Activated CD4-positive, alpha-beta T cell treated with anti-CD3 and anti-CD28 coated beads for 36 hours (primary cell): ENCODE results near the gene TYW5. TPM values are rescaled to one million over a fixed set of nuclear protein-coding genes. Genes with fewer than 3 reads are reported as not detected.

ENCODE experiments used
- ATAC-seq: fragments of 200-7000 bp; cut with Tn5 transposase; one replicate; pipeline ENCODE4 v1.10.0; 2021; ENCODE audit warnings: mild to moderate bottlenecking, moderate library complexity
- CTCF ChIA-PET: fragments of 350-600 bp; sonication (Branson Sonifier 250); formaldehyde crosslinking; loops from one replicate; lab custom pipeline; 2021; ENCODE audit warnings: antibody characterized with exemption; lab: Charles Lee
- POLR2A ChIA-PET: fragments of 350-600 bp; sonication (Branson Sonifier 250); formaldehyde crosslinking; loops from one replicate; lab custom pipeline; 2021; ENCODE audit warnings: antibody characterized with exemption, inconsistent platforms; lab: Charles Lee
- DNase-seq: peaks from one replicate; pipeline ENCODE4 v3.0.0-alpha.2; 2020
- H3K27ac Mint-ChIP-seq: one replicate; pipeline ENCODE4 v1.8.0; 2021; ENCODE audit warnings: mixed read lengths
- H3K27me3 Mint-ChIP-seq: one replicate; pipeline ENCODE4 v1.8.0; 2021; ENCODE audit warnings: mixed read lengths
- H3K36me3 Mint-ChIP-seq: one replicate; pipeline ENCODE4 v1.8.0; 2021; ENCODE audit warnings: low read depth, mixed read lengths
- H3K4me1 Mint-ChIP-seq: one replicate; pipeline ENCODE4 v1.8.0; 2021; ENCODE audit warnings: mixed read lengths
- H3K4me3 Mint-ChIP-seq: one replicate; pipeline ENCODE4 v1.8.0; 2021; ENCODE audit warnings: mild to moderate bottlenecking, moderate library complexity, mixed read lengths
- H3K9me3 Mint-ChIP-seq: one replicate; pipeline ENCODE4 v1.8.0; 2021; ENCODE audit warnings: low read depth, mixed read lengths
- intact Hi-C, 2 experiments: fragments of 100-400 bp; cut with DNase I in 1 of 2; cut with micrococcal nuclease in 1 of 2; formaldehyde crosslinking; loops; one replicate each; pipeline versions ENCODE4 v1.14.2 to v1.15.1; 2022 to 2024; cut with DNase I, micrococcal nuclease
- total RNA-seq, 2 experiments: library from RNA; stranded (reverse); gene quantifications; one replicate each; pipeline ENCODE4 v1.2.3, GENCODE V29; 2021

The TYW5 gene
- 10 to 100 TPM in 1 of 2 experiments, 1 to 10 TPM in 1; 9.6 to 10.1 TPM for total RNA-seq

DNA sequence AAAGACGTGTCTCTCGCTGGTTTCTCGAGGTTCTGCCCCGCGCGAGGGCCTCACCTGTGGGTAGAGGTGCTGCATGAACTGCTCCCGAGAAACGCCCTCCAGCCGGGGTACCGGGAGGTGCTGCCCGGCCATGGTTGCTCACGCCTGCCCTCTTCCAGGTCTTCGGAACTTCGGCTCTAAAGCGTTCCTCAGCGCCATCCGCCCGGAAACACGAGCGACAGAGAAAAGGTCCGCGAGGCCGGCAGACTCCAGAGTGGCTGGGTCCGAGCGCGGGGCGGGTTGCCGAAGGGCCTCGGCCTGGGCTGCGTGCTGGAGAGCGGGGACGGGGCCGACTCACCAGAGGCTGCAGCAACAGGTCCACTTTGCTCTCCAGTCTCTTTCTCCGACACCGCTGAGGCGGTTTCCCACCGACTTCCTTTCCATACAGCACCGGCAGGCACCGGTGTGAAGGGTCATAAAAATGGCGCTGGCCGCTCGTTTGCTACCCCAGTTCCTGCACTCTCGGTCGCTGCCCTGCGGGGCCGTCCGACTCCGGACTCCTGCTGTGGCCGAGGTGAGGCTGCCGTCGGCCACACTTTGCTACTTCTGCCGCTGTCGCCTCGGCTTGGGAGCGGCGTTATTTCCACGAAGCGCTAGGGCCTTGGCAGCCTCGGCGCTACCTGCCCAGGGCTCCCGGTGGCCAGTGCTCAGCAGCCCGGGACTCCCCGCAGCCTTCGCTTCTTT lies at the start of gene TYW5, which contains the start of gene MAIP1:
TYW5 (minus strand) TSS at position 153 of the 723 bp plus-strand sequence; CDS start at position 132, 21 bp downstream.
MAIP1 (plus strand) TSS at position 244 of the 723 bp plus-strand sequence; CDS start at position 461, 217 bp downstream.
- H3K9me3 Mint-ChIP-seq, result no peaks in the 10 kb centered on the region
- H3K4me1 Mint-ChIP-seq, result peaks cover 51% of the 10 kb centered on the region
- ATAC-seq (peak; percentile 87), DNase-seq (peak; percentile 87)
- CTCF ChIA-PET, result interaction anchor here (0.8 to 1.1 kb wide), 2 partner anchors 15 to 43 kb away, joined by 3 read pairs; no protein-coding TSS in a partner anchor
- no peaks in the 10 kb centered on the region for H3K27me3 Mint-ChIP-seq
- intact Hi-C loops, result loop anchor here (1.0 to 10.0 kb wide), 5 partner anchors 44 to 1007 kb away; partner anchors contain the start of genes C2orf69 (in 2 of the 2), BZW1 (in 1 of the 2), CLK1 (in 1 of the 2) and FTCDNL1 (in 1 of the 2)
- H3K4me3 Mint-ChIP-seq, result peak within 1 kb of the TSS; percentile 99
- POLR2A ChIA-PET, result interaction anchor here (0.7 kb wide), 1 partner anchor 105 kb away, joined by 4 read pairs; no protein-coding TSS in a partner anchor
- H3K36me3 Mint-ChIP-seq, result peaks cover 19% of the 10 kb centered on the region
- peak within 1 kb of the TSS; percentile 95 for H3K27ac Mint-ChIP-seq

- ATAC-seq (no peak), DNase-seq (no peak)
- Mint-ChIP-seq H3K27me3 (peaks cover 2% of the 10 kb centered on the region), H3K4me1 (no peaks in the 10 kb centered on the region), H3K27ac (no peak overlapping the region), H3K9me3 (no peaks in the 10 kb centered on the region), H3K4me3 (no peak overlapping the region), H3K36me3 (peaks cover 1% of the 10 kb centered on the region)
- POLR2A ChIA-PET, result no interaction called here
- CTCF ChIA-PET, result no interaction called here
- intact Hi-C loops, result no loop called here
Measured at GRCh38 chr2:200003444-200003843, 48.2 kb upstream of the TYW5 start.

DNA sequence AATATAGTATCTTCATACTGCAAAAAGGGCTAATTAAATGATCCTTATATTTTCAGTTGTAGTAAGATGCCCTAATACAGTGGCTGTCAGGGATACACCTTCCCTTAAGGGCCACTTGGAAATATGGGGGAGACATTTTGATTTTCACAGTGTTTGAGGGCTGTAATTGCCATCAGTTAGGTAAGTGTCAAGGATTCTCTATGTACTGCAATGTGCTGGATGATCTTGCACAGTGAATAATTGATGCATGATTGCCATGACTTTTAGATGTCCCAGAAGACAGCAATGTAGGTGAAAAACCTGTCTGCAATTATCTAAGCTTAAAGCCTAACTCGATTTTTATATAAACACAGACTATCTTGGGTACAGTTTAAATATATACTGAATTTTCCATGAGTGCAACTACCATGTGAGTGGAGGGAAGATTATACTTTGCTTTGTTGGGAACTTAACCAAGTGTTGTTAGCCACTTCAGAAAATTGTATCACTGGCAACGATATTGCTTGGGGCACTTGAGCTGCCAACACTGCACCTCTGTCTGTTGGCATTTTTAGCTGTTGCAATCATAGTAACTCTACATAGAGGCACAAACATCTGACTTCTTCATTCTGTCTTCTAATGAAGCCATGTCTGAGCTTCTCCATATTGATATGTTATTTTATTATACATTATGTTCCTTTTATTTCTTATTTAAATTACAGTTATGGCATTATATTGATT lies 45.3 kb upstream of the TYW5 start:
- DNase-seq (no peak), ATAC-seq (no peak)
- CTCF ChIA-PET, result no interaction called here
- Mint-ChIP-seq H3K4me1 (no peaks in the 10 kb centered on the region), H3K4me3 (no peak overlapping the region), H3K9me3 (no peaks in the 10 kb centered on the region), H3K36me3 (no peaks in the 10 kb centered on the region), H3K27ac (no peak overlapping the region), H3K27me3 (peaks cover 2% of the 10 kb centered on the region)
- intact Hi-C loops, result no loop called here
- POLR2A ChIA-PET, result no interaction called here

- no peaks in the 10 kb centered on the region for H3K4me1 Mint-ChIP-seq
- CTCF ChIA-PET, result no interaction called here
- intact Hi-C loops, result no loop called here
- POLR2A ChIA-PET, result no interaction called here
- no peaks in the 10 kb centered on the region for H3K9me3 Mint-ChIP-seq
- no peaks in the 10 kb centered on the region for H3K36me3 Mint-ChIP-seq
- ATAC-seq (no peak), DNase-seq (no peak)
- peaks cover 2% of the 10 kb centered on the region for H3K27me3 Mint-ChIP-seq
- no peak overlapping the region for H3K27ac Mint-ChIP-seq
- H3K4me3 Mint-ChIP-seq, result no peak overlapping the region
Measured at GRCh38 chr2:199999166-199999565, 43.9 kb upstream of the TYW5 start.

DNA sequence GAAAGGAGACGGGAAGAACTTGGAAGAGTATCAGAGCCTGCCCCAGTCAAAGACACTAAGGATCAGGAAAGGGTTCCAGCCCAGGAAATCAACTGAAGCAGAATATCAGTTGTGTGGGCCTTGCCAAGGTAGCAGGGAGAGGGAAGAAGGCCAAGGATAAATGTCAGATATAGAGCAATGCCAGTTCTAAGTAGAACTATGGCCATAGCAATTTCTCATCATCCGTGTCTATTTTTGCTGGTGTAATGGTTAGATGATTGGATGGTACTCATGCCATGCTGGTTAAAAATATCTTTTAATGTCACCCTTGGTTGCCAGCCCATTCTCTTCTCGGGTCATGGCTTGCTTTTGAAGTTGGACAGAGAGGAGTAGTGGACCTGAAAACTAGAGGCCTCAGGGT lies 42.0 kb upstream of the TYW5 start:
- H3K36me3 Mint-ChIP-seq, result no peaks in the 10 kb centered on the region
- DNase-seq, result no peak
- H3K27me3 Mint-ChIP-seq, result no peaks in the 10 kb centered on the region
- H3K4me3 Mint-ChIP-seq, result no peak overlapping the region
- CTCF ChIA-PET, result no interaction called here
- POLR2A ChIA-PET, result no interaction called here
- ATAC-seq, result no peak
- H3K4me1 Mint-ChIP-seq, result no peaks in the 10 kb centered on the region
- no peak overlapping the region for H3K27ac Mint-ChIP-seq
- intact Hi-C loops, result no loop called here
- H3K9me3 Mint-ChIP-seq, result no peaks in the 10 kb centered on the region

DNA sequence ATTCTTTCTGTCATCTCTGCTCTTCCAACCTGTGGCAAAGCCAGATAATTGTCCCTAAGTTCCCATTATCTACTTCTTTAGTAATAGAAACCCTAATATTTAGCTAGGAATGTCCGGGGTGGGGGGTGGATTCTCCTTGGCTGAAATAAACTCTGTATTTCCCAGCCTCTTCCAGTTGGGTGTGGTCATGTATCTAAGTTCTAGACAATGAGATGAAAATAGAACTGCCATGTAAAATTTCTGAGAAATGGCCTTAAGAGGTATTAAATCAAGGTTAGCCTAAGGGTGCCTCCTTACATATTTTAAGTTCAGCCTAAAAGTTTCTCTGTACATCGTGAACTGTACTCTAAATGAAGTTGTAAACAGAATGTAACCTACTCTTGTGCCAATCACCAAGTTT lies 39.6 kb upstream of the TYW5 start:
- intact Hi-C loops, result no loop called here
- no peaks in the 10 kb centered on the region for H3K9me3 Mint-ChIP-seq
- POLR2A ChIA-PET, result no interaction called here
- no peaks in the 10 kb centered on the region for H3K4me1 Mint-ChIP-seq
- no peak overlapping the region for H3K4me3 Mint-ChIP-seq
- no peak overlapping the region for H3K27ac Mint-ChIP-seq
- no peaks in the 10 kb centered on the region for H3K27me3 Mint-ChIP-seq
- DNase-seq (no peak), ATAC-seq (no peak)
- H3K36me3 Mint-ChIP-seq, result no peaks in the 10 kb centered on the region
- CTCF ChIA-PET, result interaction anchor here (0.7 to 2.2 kb wide), 3 partner anchors 10 to 270 kb away, joined by 3 to 7 read pairs (median 3); no protein-coding TSS in a partner anchor

DNA sequence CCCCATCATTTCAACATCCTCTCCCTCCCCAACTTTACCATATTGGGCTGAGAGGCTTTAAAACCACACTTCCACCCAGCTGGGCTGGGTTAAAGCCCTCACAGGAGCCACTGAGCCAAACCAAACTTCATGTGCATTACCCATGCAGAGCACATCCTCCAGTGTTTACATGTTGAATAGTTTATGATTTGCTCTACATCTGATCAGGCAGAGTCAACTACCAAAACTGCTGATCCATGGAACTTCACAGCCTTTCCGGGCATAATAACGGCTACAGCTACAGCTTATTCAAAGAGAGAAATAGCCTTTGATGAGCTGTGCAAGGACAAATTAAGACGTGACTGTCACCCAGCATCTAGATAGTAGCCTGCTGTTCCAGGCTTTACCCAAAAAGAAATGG lies 39.1 kb upstream of the TYW5 start:
- no peak overlapping the region for H3K27ac Mint-ChIP-seq
- no peaks in the 10 kb centered on the region for H3K36me3 Mint-ChIP-seq

GRCh38 chr2:199992296-199992695 lies 37.0 kb upstream of the TYW5 start:
- Mint-ChIP-seq H3K4me1 (no peaks in the 10 kb centered on the region), H3K27me3 (no peaks in the 10 kb centered on the region), H3K4me3 (no peak overlapping the region), H3K9me3 (no peaks in the 10 kb centered on the region), H3K27ac (no peak overlapping the region), H3K36me3 (no peaks in the 10 kb centered on the region)
- intact Hi-C loops, result no loop called here
- ChIA-PET POLR2A (no interaction called here), CTCF (no interaction called here)
- ATAC-seq, result no peak
- no peak for DNase-seq

More for the DNA sequence above, 39.1 kb upstream of the TYW5 start:
- H3K4me1 Mint-ChIP-seq, result no peaks in the 10 kb centered on the region
- CTCF ChIA-PET, result interaction anchor here (0.7 to 2.2 kb wide), 3 partner anchors 9 to 270 kb away, joined by 3 to 7 read pairs (median 3); no protein-coding TSS in a partner anchor
- H3K27me3 Mint-ChIP-seq, result no peaks in the 10 kb centered on the region
- intact Hi-C loops, result no loop called here
- no peak for DNase-seq
- ATAC-seq, result no peak
- POLR2A ChIA-PET, result no interaction called here
- H3K4me3 Mint-ChIP-seq, result no peak overlapping the region
- H3K9me3 Mint-ChIP-seq, result no peaks in the 10 kb centered on the region

GRCh38 chr2:199991691-199992090 lies 36.4 kb upstream of the TYW5 start:
- H3K4me3 Mint-ChIP-seq, result no peak overlapping the region
- intact Hi-C loops, result no loop called here
- ATAC-seq (no peak), DNase-seq (no peak)
- H3K9me3 Mint-ChIP-seq, result no peaks in the 10 kb centered on the region
- no peaks in the 10 kb centered on the region for H3K4me1 Mint-ChIP-seq
- ChIA-PET POLR2A (no interaction called here), CTCF (no interaction called here)
- H3K27ac Mint-ChIP-seq, result no peak overlapping the region
- no peaks in the 10 kb centered on the region for H3K36me3 Mint-ChIP-seq
- no peaks in the 10 kb centered on the region for H3K27me3 Mint-ChIP-seq

DNA sequence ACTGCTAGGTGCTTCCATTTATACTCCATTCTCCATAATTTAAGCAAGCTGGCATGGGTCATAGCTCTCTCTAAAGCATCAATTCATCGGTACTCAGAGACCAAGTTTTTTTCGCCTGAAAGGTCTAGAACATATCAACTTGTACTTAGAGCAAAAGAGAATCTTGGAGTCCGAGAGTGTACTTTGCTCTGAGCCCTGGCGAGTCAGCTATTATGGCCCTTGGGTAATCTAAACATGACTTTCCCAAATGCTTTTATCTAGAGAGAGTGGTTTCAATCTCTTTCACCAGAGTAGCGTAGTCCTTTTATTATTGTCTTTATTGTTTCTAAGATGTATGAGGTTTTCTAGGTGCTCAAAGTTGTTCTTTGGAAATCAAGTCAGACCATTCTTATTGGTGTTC lies 34.5 kb upstream of the TYW5 start:
- Mint-ChIP-seq H3K4me3 (no peak overlapping the region), H3K36me3 (no peaks in the 10 kb centered on the region), H3K27me3 (no peaks in the 10 kb centered on the region), H3K9me3 (no peaks in the 10 kb centered on the region), H3K27ac (no peak overlapping the region), H3K4me1 (peaks cover 5% of the 10 kb centered on the region)
- intact Hi-C loops, result no loop called here
- ChIA-PET CTCF (interaction anchor here (1.1 kb wide), 1 partner anchor 10 kb away, joined by 6 read pairs; no protein-coding TSS in a partner anchor), POLR2A (no interaction called here)
- ATAC-seq, result no peak
- DNase-seq, result no peak

DNA sequence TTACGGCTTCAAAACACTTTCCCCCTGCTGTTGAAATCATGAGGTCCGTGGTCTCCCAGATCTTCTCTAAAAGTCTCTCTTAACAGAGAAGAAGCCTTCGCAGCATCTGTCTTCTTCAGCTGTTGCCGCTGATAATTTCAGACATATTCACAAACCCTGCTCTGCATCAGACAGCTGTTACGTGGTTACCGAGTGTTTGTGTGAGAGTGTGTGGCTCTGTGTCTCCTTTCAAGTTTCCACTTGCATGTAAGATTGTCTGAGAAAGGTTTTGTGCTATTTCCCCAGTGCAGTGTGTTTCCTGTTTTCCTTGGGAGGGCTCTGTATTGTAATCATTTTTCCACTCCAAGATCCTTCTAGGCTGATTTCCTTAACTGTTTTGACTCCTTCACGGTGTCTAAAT lies 32.9 kb upstream of the TYW5 start:
- ATAC-seq (no peak), DNase-seq (no peak)
- Mint-ChIP-seq H3K4me1 (peaks cover 5% of the 10 kb centered on the region), H3K9me3 (no peaks in the 10 kb centered on the region), H3K36me3 (no peaks in the 10 kb centered on the region), H3K4me3 (no peak overlapping the region), H3K27me3 (no peaks in the 10 kb centered on the region), H3K27ac (no peak overlapping the region)
- intact Hi-C loops, result no loop called here
- ChIA-PET CTCF (interaction anchor here (1.0 to 1.4 kb wide), 3 partner anchors 480 to 535 kb away, joined by 3 to 7 read pairs (median 5); no protein-coding TSS in a partner anchor), POLR2A (interaction anchor here (0.6 kb wide), 1 partner anchor 899 kb away, joined by 5 read pairs; no protein-coding TSS in a partner anchor)
